Activated T-cell treated with anti-CD3 and anti-CD28 coated beads, Interleukin-2, amount 50 U/mL, for 1 hour (primary cell): ENCODE results near the gene FHIT.

ENCODE experiments used
- DNase-seq: peaks from one replicate; pipeline ENCODE4 v3.0.0-alpha.2; 2020

Gene FHIT

DNA sequence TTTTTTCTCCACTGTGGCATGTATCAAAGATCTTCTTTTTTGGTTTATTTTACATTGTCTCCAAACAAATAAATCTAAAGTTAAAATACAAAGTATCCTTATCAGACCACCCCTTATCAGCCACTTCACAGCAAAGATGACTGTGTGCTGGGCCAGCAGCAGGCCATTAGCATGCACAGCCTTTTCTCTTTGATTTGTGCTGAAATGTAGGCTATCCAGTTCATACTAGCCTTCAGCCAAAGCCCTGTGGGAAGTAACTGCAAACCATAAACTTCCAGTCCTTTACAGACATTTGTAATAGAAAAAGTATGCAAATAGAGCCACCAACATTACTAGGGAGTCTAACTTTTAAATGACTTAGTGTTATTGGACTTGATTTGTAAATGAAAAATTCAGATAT is 816.3 kb downstream of the FHIT start:
- no peak for DNase-seq

- no peak for DNase-seq
Observed at GRCh38 chr3:60434323-60434722, 816.9 kb downstream of the FHIT start.

- DNase-seq = no peak
Observed at GRCh38 chr3:60431599-60431958, 819.7 kb downstream of the FHIT start.

DNA sequence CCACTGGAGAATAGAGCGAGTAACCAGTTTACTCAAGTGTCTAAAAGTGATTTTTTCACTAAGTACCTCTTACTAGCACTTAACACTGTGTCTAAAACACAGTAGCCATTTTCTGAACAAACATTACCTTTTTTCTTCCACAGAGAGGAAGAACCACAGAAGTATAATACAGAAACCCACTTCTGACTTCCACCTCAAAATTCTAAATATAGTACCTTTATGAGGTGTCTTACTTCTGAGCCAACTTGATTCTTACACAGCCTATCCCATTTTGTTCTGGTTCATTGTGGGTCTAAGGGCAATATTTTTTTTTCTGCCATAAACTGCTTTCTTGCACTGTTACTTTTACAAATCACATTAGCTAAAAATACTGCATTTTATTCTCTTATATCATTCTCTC is 821.0 kb downstream of the FHIT start:
- DNase-seq = no peak

DNA sequence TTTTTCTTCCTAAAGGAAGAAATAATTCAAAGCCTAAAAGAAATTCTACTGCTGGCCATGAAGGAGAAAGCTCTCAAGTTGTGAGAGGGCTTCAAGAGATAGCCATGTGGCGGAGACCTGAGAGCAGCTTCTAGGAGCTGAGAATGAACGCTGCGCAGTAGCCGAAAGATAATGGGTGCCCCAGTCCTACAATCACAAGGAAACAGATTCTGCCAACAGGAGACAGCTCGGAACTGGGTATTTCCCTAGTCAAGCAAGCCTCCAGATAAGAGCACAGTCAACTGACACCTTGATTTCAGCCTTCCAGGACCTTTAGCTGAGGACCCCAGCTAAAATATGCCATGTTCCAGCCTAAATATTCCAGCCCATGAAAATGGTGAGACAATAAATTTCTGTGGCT is 824.1 kb downstream of the FHIT start:
- DNase-seq = no peak

DNA sequence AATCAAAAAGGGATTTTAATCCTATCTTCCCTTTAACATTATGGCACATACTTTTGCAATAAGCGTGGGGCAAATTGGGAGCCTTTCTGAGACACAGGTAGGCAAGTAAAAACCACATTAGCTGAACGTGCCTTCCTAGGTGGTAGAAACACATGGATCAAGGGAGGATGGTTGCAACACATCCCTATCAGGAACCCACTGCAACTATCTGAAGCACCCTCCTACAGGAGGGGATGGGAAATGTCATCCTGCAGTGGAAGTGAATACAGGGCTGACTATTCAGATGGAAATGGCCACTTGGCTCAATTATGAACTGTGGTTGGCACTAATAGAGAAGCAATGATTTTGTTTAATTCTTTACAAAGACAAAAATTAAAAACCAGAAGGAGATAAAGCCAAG is 826.3 kb downstream of the FHIT start:
- no peak for DNase-seq

- no peak for DNase-seq
Observed at GRCh38 chr3:60424034-60424433, 827.2 kb downstream of the FHIT start.

GRCh38 chr3:60423556-60423955 is 827.7 kb downstream of the FHIT start:
- DNase-seq = no peak

DNA sequence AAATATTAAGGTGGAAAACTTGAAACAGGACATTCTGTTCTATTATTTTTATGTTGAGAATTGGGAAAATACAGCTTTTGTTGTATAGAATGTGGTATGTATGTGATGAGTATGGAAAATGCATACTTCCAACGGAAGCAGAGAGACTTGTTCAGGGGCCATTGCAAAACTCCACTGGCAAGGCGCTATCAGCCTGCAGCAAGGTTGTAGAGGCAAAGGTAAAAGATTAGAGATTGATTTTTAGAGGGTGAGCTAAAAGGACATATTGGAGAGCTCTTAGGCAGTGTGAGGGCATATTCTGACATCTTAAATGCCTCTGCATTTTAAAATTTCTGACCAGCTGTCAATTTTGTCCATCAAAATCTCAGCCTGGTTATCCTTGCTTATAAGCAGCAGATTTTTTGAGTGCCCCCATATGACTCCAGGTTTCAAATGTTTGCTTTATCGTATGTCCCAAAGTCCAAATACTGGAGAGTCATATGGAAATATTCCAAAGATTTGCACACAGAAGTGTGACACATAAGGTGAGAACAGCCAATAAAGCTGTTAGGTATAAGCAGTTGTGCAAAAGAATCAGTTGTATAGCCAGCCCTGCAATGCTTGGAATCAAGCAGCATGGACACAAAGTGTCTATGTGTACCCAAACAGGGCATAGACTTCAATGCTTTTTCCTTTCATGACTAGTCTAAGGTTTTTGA is 829.4 kb downstream of the FHIT start:
- DNase-seq = no peak

- no peak for DNase-seq
Observed at GRCh38 chr3:60417576-60417975, 833.7 kb downstream of the FHIT start.

DNA sequence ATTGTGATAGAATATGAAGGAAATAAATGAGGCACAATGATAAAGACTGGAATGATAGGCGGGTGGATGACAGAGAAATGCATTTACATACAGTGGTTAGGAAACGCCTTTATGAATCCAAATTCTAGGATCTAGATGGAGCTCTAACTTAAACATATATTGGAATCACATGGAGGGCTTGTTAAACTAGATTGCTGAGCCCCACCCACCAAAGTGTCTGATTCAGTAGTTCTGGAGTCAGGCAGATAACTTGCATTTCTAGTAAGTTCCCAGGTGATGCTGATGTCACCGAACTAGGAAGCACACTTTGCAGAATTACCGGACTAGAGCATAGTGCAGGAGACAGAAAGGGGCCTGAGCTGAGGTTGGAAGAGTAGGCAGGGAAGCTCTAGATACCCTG is 837.2 kb downstream of the FHIT start:
- no peak for DNase-seq

DNA sequence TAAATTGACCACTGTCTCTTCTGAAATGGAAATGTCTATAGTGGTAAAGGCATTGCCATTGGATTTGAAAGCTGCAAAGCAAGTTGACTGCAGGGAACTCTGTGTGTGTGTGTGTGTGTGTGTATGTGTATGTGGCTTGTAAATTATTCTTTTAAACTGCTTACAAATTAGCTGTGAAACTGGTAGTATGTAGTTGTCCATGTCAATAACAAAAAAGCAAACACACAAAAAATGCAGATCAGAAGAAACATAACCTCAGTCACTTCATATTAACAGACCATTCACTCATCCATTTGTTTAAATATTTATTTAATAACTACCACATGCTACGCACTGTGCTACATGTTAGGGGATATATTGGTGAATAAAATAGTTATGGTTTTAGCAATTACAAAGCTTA is 837.7 kb downstream of the FHIT start:
- DNase-seq = no peak

- no peak for DNase-seq
Observed at GRCh38 chr3:60403866-60404265, 847.4 kb downstream of the FHIT start.

- no peak for DNase-seq
Observed at GRCh38 chr3:60402931-60403330, 848.3 kb downstream of the FHIT start.

- no peak for DNase-seq
Observed at GRCh38 chr3:60399861-60400845, 851.1 kb downstream of the FHIT start.

DNA sequence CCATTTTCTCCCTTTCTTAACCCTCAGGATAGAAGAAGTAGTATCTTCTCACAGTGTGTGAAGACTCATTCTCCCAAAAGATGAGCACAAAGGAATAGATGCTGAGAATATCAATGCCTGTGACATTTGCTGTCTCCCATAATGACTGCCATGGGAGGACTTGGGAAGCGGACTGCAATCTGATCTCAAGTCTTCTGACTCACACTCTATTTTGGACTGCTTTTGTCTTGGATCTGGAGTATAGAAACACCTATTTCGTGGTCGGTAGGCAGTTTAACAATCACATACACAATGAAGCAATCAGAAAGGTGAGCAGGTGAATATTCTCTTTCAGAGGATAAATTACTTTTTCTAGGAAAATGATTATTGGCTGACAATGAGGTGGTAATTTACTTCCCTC is 852.0 kb downstream of the FHIT start:
- no peak for DNase-seq

DNA sequence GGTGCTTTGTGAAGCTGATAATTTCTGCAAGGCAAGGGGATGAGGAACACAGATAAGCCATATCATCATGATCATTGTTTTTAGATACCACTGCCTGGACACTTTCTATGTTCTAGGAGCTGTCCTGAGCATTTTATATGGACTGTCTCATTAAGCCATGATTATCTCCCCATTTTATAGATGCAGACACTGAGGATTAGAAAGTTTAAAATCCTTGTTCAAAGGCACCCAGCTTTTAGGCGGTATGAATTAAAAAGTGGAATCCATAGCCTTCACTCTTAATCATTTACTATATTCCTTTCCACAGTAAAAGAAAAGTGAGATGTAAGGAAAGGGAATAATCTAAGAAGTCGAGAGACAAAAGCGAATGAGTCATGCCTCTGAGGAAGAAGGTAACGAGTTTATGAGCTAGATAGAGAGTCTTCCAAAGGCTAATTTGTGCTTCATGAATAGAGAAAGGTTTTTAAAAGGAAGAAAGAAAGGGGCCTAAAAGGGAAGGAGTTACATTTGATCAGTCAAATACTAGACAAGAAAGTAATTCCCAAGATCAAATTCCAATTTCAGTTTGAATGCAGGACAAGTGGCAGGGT is 856.0 kb downstream of the FHIT start:
- DNase-seq = no peak

GRCh38 chr3:60393946-60394345 is 857.3 kb downstream of the FHIT start:
- no peak for DNase-seq

DNA sequence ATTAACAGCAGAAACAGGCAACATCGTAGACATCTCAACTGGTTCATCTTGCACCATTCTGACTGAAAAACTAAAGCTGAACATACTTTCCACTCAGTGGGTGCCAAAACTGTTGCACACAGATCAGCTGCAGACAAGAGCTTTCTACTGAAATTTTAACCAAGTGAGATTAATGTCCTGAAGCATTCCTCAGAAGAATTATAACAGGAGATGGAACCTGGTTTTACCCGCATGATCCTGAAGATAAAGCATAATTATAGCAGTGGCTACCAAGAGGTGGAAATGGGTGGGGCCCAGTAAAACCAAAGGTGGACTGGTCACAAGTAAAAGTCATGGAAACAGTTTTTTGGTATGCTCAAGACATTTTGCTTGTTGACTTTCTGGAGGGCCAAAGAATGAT is 858.8 kb downstream of the FHIT start:
- DNase-seq = no peak

DNA sequence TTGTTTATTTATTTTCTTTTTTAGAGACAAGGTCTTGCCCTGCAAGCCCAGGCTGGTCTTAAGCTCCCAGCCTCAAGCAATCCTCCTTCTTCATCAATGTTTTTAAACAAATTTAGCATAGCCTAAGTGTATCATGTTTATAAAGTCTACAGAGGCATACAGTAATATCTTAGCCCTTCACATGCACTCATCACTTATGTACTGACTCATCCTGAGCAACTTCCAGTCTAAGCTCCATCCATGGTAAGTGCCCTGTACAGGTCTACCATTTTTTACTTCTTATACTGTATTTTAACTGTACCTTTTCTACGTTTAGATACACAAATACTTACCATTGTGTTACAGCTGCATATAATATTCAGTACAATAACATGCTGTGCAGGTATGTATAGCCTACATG is 860.0 kb downstream of the FHIT start:
- no peak for DNase-seq

DNA sequence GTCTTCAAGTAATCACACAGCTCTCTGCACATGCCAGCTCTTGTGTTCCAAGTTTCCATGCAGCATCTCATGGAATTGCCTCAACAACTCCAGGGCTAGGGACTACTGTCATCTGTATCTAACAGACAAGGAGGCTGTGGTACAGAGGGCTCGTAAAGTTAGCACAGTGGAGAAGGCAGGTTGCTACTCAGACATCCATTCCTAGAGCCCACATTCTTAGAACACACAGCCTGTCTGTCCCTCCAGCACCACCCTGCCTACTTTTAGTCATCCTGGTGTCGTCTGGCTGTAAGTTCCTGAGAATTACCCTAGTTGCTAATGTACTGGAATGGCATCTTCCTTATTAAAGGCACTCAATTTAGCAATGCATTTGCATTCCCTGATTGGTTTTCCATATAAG is 862.5 kb downstream of the FHIT start:
- DNase-seq = no peak

- DNase-seq = no peak
Observed at GRCh38 chr3:60386306-60386705, 864.9 kb downstream of the FHIT start.

DNA sequence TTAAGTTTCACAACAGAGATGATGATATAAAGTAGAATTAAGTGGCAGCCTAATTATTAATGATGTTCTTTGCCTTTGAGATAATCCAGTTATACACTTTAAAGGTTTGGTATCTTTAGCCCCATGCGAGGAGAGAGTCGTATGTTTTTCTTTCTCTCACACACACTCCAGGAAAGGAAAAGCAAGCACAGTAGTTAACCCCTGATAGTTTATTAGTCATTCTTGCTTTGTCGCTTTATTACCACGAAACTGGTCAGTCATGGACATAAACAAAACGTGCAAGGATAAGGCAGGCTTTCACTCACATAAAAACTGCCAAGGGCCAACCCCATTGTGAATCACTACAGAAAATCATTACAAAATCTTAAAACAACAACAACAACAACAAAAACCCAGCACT is 866.9 kb downstream of the FHIT start:
- no peak for DNase-seq

DNA sequence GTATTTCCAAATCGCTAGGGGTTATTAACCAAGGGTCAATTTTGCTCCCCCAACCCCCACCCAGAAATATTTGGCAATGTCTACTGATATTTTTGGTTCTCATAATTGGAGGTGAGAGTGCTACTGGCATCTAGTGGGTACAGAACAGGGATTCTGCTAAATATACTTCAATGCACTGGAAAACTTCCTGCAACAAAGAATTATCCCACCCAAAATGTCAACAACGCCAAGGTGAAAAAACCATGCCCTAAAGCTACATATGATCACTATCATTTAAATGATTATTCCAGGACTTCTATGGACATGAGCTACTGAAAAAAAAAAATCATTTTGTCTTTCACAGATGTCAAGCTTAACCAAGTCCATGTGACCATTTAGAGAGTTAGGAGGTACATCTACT is 867.9 kb downstream of the FHIT start:
- DNase-seq = no peak
